Calu3 (cell line): ENCODE measurements around the gene SFT2D3. TPM values are rescaled to one million over a fixed set of nuclear protein-coding genes. Genes with fewer than 3 reads are reported as not detected.

Experiments used
- BruUV-seq: library from RNA; stranded (reverse); fragments of 400-500 nt; replicated peaks from 2 replicates; lab custom pipeline; 2021; lab: Mats Ljungman, UMichigan
- CTCF ChIA-PET: fragments of 300-600 bp; sonication (Branson Sonifier 250); formaldehyde crosslinking; loops from one replicate; lab custom pipeline; 2022; ENCODE audit warnings: antibody characterized with exemption; lab: Charles Lee
- DNase-seq: peaks from one replicate; pipeline ENCODE4 v3.0.0; 2022
- H3K27ac Mint-ChIP-seq: one replicate; pipeline ENCODE4 v1.8.0; 2022; ENCODE audit warnings: mixed read lengths; ENCODE audit not compliant: unreplicated experiment
- H3K27me3 Mint-ChIP-seq: one replicate; pipeline ENCODE4 v1.8.0; 2022; ENCODE audit warnings: mixed read lengths; ENCODE audit not compliant: unreplicated experiment
- H3K36me3 Mint-ChIP-seq: one replicate; pipeline ENCODE4 v1.8.0; 2022; ENCODE audit warnings: mild to moderate bottlenecking, moderate library complexity, mixed read lengths; ENCODE audit not compliant: insufficient read depth, unreplicated experiment
- H3K4me1 Mint-ChIP-seq: one replicate; pipeline ENCODE4 v1.8.0; 2022; ENCODE audit warnings: mild to moderate bottlenecking, low read depth, mixed read lengths; ENCODE audit not compliant: unreplicated experiment
- H3K4me3 Mint-ChIP-seq: one replicate; pipeline ENCODE4 v1.8.0; 2022; ENCODE audit warnings: mild to moderate bottlenecking, low read depth, moderate library complexity, mixed read lengths; ENCODE audit not compliant: unreplicated experiment
- H3K9me3 Mint-ChIP-seq: one replicate; pipeline ENCODE4 v1.8.0; 2022; ENCODE audit warnings: low read depth, mixed read lengths; ENCODE audit not compliant: unreplicated experiment
- CTCF ChIP-seq: fragments of 200-600 bp; IDR thresholded peaks from one replicate; pipeline ENCODE4 v1.8.0; 2022; ENCODE audit warnings: antibody characterized with exemption; ENCODE audit not compliant: unreplicated experiment
- intact Hi-C: fragments of 100-400 bp; cut with micrococcal nuclease; formaldehyde crosslinking; loops from one replicate; pipeline ENCODE4 v1.10.0; 2022; ENCODE audit not compliant: unreplicated experiment
- total RNA-seq: library from RNA; stranded (reverse); gene quantifications from 2 replicates; pipeline ENCODE4 v1.2.3, GENCODE V29; 2022

Gene SFT2D3
- total RNA-seq, 1 experiment from 2014 or later, result 9.3 TPM

GRCh38 chr2:127681976-127682857 lies 19.1 kb upstream of the SFT2D3 start:
- no TSS peak for BruUV-seq
- no peak for DNase-seq
- CTCF ChIA-PET, result no interaction called here
- Mint-ChIP-seq H3K36me3 (no peaks in the 10 kb centered on the region), H3K27ac (no peak overlapping the region), H3K4me1 (no peaks in the 10 kb centered on the region), H3K27me3 (peaks cover 58% of the 10 kb centered on the region), H3K4me3 (no peak overlapping the region), H3K9me3 (no peaks in the 10 kb centered on the region)
- intact Hi-C loops, result no loop called here
- TF ChIP-seq CTCF, result no peak

- DNase-seq, result no peak
- peaks cover 49% of the 10 kb centered on the region for H3K27me3 Mint-ChIP-seq
- no peak overlapping the region for H3K4me3 Mint-ChIP-seq
- no peaks in the 10 kb centered on the region for H3K4me1 Mint-ChIP-seq
- H3K9me3 Mint-ChIP-seq, result no peaks in the 10 kb centered on the region
- no peaks in the 10 kb centered on the region for H3K36me3 Mint-ChIP-seq
- CTCF ChIA-PET, result no interaction called here
- intact Hi-C loops, result no loop called here
- no peak for TF ChIP-seq CTCF
- no peak overlapping the region for H3K27ac Mint-ChIP-seq
- no TSS peak for BruUV-seq
These were observed 18.2 kb upstream of the SFT2D3 start for GRCh38 chr2:127683056-127683455.

- TF ChIP-seq CTCF, result no peak
- H3K27ac Mint-ChIP-seq, result no peak overlapping the region
- H3K4me3 Mint-ChIP-seq, result no peak overlapping the region
- H3K9me3 Mint-ChIP-seq, result peaks cover 2% of the 10 kb centered on the region
- no peaks in the 10 kb centered on the region for H3K4me1 Mint-ChIP-seq
- intact Hi-C loops, result no loop called here
- DNase-seq, result no peak
- H3K36me3 Mint-ChIP-seq, result no peaks in the 10 kb centered on the region
- CTCF ChIA-PET, result no interaction called here
- peaks cover 42% of the 10 kb centered on the region for H3K27me3 Mint-ChIP-seq
- BruUV-seq, result no TSS peak
These were observed 17.5 kb upstream of the SFT2D3 start for GRCh38 chr2:127683757-127684156.

GRCh38 chr2:127685410-127686080 lies 15.8 kb upstream of the SFT2D3 start:
- Mint-ChIP-seq H3K4me1 (no peaks in the 10 kb centered on the region), H3K9me3 (peaks cover 3% of the 10 kb centered on the region), H3K27me3 (peaks cover 35% of the 10 kb centered on the region), H3K36me3 (no peaks in the 10 kb centered on the region), H3K27ac (no peak overlapping the region), H3K4me3 (no peak overlapping the region)
- TF ChIP-seq CTCF, result no peak
- intact Hi-C loops, result no loop called here
- no peak for DNase-seq
- CTCF ChIA-PET, result no interaction called here
- BruUV-seq, result no TSS peak
